A549 (cell line): ENCODE data around the gene ATXN3L.

Source experiments
- CHD2 ChIP-seq: fragments of 150-350 bp; IDR thresholded peaks from 2 replicates; pipeline ENCODE4 v1.6.1; 2014; ENCODE audit warnings: low read length; ENCODE audit not compliant: partially characterized antibody
- EP300 ChIP-seq, 2 experiments: fragments of >200 bp; sonication (Bioruptor Twin); formaldehyde crosslinking; IDR thresholded peaks; 2 replicates in 1 of 2; 3 replicates in 1 of 2; pipeline ENCODE4 v1.6.1; 2016 to 2017
- FOSL2 ChIP-seq, 2 experiments: fragments of 450-650 bp in 1 of 2; fragments of >200 bp in 1 of 2; sonication (Bioruptor Twin) in 1 of 2; formaldehyde crosslinking; IDR thresholded peaks; 2 replicates each; pipeline versions ENCODE4 v1.5.0 to v1.6.1; 2016 to 2020; ENCODE audit warnings: mild to moderate bottlenecking in 1 of 2, moderate library complexity in 1 of 2
- TP53 ChIP-seq: fragments of 250-450 bp; sonication (Bioruptor Pico); IDR thresholded peaks from 2 replicates; pipeline ENCODE4 v1.5.0; 2021; ENCODE audit warnings: mild to moderate bottlenecking, moderate library complexity
- TF ChIP-seq, protein P1 (sequence below): fragments of >200 bp; sonication (Bioruptor Twin); formaldehyde crosslinking; IDR thresholded peaks from 3 replicates; pipeline ENCODE4 v1.5.1; 2016
- TF ChIP-seq, protein P2 (sequence below): fragments of 450-650 bp; IDR thresholded peaks from 2 replicates; pipeline ENCODE4 v1.6.1; 2014; ENCODE audit warnings: antibody characterized with exemption
- TF ChIP-seq, protein P3 (sequence below): fragments of 200-600 bp; sonication (generic); IDR thresholded peaks from 2 replicates; pipeline ENCODE4 v1.6.1; 2016; ENCODE audit warnings: antibody characterized with exemption, mild to moderate bottlenecking, moderate library complexity

DNA sequence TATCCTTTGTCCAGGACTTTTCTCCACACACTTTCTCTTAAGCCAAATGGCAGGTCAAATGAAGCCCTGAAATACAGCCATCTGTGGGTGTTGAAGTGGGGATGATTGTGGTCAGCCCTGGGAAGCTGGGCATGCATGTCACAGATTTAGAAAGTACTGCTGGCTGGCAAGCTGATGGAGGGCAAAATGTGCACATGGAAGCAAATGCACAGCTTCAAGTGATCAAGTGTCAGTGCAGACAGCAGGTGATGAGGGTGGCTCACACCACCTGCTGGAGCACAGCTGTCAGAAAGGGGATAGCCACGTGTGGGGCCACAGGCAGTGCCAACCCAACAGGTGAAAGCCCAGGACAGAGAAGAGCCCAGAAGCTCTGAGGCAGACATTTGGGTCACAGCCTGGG lies 40.3 kb upstream of the ATXN3L start:
- TF ChIP-seq, protein P1, sequence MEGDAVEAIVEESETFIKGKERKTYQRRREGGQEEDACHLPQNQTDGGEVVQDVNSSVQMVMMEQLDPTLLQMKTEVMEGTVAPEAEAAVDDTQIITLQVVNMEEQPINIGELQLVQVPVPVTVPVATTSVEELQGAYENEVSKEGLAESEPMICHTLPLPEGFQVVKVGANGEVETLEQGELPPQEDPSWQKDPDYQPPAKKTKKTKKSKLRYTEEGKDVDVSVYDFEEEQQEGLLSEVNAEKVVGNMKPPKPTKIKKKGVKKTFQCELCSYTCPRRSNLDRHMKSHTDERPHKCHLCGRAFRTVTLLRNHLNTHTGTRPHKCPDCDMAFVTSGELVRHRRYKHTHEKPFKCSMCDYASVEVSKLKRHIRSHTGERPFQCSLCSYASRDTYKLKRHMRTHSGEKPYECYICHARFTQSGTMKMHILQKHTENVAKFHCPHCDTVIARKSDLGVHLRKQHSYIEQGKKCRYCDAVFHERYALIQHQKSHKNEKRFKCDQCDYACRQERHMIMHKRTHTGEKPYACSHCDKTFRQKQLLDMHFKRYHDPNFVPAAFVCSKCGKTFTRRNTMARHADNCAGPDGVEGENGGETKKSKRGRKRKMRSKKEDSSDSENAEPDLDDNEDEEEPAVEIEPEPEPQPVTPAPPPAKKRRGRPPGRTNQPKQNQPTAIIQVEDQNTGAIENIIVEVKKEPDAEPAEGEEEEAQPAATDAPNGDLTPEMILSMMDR, result no peak
- TF ChIP-seq, protein P2, sequence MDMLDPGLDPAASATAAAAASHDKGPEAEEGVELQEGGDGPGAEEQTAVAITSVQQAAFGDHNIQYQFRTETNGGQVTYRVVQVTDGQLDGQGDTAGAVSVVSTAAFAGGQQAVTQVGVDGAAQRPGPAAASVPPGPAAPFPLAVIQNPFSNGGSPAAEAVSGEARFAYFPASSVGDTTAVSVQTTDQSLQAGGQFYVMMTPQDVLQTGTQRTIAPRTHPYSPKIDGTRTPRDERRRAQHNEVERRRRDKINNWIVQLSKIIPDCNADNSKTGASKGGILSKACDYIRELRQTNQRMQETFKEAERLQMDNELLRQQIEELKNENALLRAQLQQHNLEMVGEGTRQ, result no peak
- TF ChIP-seq CHD2 (no peak), FOSL2 (IDR thresholded peaks at IDR 0.05) (no peak), FOSL2 (CRISPR knock-in tag; IDR thresholded peaks at IDR 0.05) (no peak), EP300 (IDR thresholded peaks at IDR 0.05) (no peak), TP53 (CRISPR knock-in tag) (no peak)
- TF ChIP-seq, protein P3, sequence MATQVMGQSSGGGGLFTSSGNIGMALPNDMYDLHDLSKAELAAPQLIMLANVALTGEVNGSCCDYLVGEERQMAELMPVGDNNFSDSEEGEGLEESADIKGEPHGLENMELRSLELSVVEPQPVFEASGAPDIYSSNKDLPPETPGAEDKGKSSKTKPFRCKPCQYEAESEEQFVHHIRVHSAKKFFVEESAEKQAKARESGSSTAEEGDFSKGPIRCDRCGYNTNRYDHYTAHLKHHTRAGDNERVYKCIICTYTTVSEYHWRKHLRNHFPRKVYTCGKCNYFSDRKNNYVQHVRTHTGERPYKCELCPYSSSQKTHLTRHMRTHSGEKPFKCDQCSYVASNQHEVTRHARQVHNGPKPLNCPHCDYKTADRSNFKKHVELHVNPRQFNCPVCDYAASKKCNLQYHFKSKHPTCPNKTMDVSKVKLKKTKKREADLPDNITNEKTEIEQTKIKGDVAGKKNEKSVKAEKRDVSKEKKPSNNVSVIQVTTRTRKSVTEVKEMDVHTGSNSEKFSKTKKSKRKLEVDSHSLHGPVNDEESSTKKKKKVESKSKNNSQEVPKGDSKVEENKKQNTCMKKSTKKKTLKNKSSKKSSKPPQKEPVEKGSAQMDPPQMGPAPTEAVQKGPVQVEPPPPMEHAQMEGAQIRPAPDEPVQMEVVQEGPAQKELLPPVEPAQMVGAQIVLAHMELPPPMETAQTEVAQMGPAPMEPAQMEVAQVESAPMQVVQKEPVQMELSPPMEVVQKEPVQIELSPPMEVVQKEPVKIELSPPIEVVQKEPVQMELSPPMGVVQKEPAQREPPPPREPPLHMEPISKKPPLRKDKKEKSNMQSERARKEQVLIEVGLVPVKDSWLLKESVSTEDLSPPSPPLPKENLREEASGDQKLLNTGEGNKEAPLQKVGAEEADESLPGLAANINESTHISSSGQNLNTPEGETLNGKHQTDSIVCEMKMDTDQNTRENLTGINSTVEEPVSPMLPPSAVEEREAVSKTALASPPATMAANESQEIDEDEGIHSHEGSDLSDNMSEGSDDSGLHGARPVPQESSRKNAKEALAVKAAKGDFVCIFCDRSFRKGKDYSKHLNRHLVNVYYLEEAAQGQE, result no peak
